ENCODE data around the gene RAPGEF1.

GRCh38 chr9:131740898-131741297, 1.0 kb upstream of the RAPGEF1 start:
- no peak for TF ChIP-seq POLR2A (IDR thresholded peaks at IDR 0.05)
- no peak for TF ChIP-seq CTCF (IDR thresholded peaks at IDR 0.05)
- no peak for TF ChIP-seq EP300 (IDR thresholded peaks at IDR 0.05)

Measured in ovary (tissue), 3 donors.